Left ventricle myocardium inferior (tissue), 1 donor: Measurements from ENCODE around the gene NECTIN2. TPM values are rescaled to one million over a fixed set of nuclear protein-coding genes. Genes with fewer than 3 reads are reported as not detected.
A peak's percentile ranks its signal among the peaks of the same experiment; 100 is the strongest.

Experiments used
- DNase-seq: peaks from one replicate; pipeline ENCODE4 v3.0.0-alpha.2; 2020
- H3K27ac ChIP-seq: fragments of 200-600 bp; replicated peaks from 2 replicates; pipeline ENCODE4 v1.8.0; 2021
- H3K27me3 ChIP-seq: fragments of 200-600 bp; 2 replicates; pipeline ENCODE4 v1.8.0; 2021; ENCODE audit warnings: low read depth
- H3K36me3 ChIP-seq: fragments of 200-600 bp; 2 replicates; pipeline ENCODE4 v1.8.0; 2021
- H3K4me1 ChIP-seq: fragments of 200-600 bp; 2 replicates; pipeline ENCODE4 v1.8.0; 2021
- H3K4me3 ChIP-seq: fragments of 200-600 bp; 2 replicates; pipeline ENCODE4 v1.8.0; 2021; ENCODE audit warnings: mild to moderate bottlenecking, moderate library complexity
- H3K9me3 ChIP-seq: fragments of 200-600 bp; replicated peaks from 2 replicates; pipeline ENCODE4 v1.8.0; 2021
- intact Hi-C: fragments of 100-400 bp; cut with micrococcal nuclease; formaldehyde crosslinking; loops from one replicate; pipeline ENCODE4 v1.11.0; 2022
- total RNA-seq: library from RNA; stranded (reverse); fragmentation: NEBNext Ultra II Directional; extraction: Animal tissue kit (Norgen Biotek cat#: 25700); gene quantifications from one replicate; pipeline ENCODE4 v1.2.1, GENCODE V29; 2021
- TF ChIP-seq, protein P1 (sequence below): fragments of 200-600 bp; IDR thresholded peaks from 2 replicates; pipeline ENCODE4 v1.8.0; 2021; ENCODE audit warnings: antibody characterized with exemption, mild to moderate bottlenecking, borderline replicate concordance
- donor health status: DM: no; HTN: yes; CAD: no; lungs with severe emphysema.

The NECTIN2 gene
- total RNA-seq, 1 donor from 2014 or later: 40.7 TPM

DNA sequence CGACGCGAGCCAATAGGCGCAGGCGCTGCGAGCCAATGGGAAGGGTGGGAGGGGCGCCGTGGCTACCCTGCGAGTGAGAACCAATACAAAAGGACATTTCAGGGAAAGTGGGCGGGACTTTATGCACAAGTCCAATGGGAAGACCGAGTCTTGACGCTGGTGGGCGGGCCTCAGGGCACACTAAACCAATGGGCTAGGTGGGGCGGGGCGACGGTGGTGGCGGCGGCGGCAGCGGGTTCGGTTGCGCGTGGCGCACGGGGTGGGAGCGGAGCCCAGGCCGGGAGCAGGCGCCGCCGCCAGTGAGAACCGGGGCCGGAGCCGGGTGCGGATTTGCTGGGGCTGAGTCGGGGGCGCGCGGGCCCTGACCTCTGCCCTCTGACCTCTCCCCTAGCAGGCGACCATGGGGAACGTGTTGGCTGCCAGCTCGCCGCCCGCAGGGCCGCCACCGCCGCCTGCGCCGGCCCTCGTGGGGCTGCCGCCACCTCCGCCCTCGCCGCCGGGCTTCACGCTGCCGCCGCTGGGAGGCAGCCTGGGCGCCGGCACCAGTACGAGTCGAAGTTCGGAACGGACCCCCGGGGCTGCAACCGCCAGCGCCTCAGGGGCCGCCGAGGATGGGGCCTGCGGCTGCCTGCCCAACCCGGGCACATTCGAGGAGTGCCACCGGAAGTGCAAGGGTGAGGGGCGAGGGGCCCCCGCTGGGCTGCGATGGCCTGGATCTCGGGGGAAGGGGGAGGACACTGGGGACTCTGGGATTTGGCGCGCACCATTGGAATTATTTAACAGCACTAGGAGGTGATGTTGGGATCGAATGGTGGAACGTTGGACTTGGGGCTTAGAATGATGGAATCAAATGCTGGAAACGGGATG lies 45.2 kb downstream of the NECTIN2 start, which contains the start of gene TOMM40:
TSS of gene TOMM40 (plus strand) at position 239 of the 867 bp plus-strand sequence. CDS start at position 401, 162 bp downstream.
- peaks cover 39% of the 10 kb centered on the region for H3K4me1 ChIP-seq
- no peaks in the 10 kb centered on the region for H3K27me3 ChIP-seq
- DNase-seq: peak; percentile 100
- H3K4me3 ChIP-seq: peak within 1 kb of the TSS; percentile 86
- H3K9me3 ChIP-seq: no peaks in the 10 kb centered on the region
- intact Hi-C loops: no loop called here
- TF ChIP-seq, protein P1, sequence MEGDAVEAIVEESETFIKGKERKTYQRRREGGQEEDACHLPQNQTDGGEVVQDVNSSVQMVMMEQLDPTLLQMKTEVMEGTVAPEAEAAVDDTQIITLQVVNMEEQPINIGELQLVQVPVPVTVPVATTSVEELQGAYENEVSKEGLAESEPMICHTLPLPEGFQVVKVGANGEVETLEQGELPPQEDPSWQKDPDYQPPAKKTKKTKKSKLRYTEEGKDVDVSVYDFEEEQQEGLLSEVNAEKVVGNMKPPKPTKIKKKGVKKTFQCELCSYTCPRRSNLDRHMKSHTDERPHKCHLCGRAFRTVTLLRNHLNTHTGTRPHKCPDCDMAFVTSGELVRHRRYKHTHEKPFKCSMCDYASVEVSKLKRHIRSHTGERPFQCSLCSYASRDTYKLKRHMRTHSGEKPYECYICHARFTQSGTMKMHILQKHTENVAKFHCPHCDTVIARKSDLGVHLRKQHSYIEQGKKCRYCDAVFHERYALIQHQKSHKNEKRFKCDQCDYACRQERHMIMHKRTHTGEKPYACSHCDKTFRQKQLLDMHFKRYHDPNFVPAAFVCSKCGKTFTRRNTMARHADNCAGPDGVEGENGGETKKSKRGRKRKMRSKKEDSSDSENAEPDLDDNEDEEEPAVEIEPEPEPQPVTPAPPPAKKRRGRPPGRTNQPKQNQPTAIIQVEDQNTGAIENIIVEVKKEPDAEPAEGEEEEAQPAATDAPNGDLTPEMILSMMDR: peak; percentile 12
- H3K36me3 ChIP-seq: peaks cover 54% of the 10 kb centered on the region
- H3K27ac ChIP-seq: peak within 1 kb of the TSS; percentile 97

DNA sequence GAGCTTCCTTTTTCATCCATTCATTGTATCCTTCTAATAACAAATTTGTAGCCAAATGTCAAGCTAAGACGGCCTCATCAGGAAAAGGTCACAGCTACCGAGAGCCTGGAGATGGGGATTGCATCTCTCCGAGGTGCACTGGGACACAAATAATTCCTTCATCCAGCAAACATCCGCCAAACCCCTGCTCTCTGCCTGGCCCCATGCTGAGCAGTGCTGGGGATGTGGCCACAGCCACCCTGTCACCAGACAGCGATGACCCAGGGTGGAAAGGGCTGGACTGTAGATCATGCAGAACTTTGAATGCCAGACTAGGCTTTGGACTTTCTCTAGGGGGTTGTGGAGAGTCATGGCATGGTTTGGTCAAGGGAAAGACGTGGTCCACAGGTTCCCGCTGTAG lies 46.8 kb downstream of the NECTIN2 start:
- Histone ChIP-seq H3K27ac (no peak overlapping the region), H3K9me3 (no peaks in the 10 kb centered on the region), H3K36me3 (peaks cover 59% of the 10 kb centered on the region), H3K4me1 (peaks cover 39% of the 10 kb centered on the region), H3K4me3 (no peak overlapping the region), H3K27me3 (no peaks in the 10 kb centered on the region)
- intact Hi-C loops: no loop called here
- TF ChIP-seq, protein P1: no peak
- DNase-seq: no peak

GRCh38 chr19:44893332-44894051 lies 47.4 kb downstream of the NECTIN2 start:
- H3K27me3 ChIP-seq: no peaks in the 10 kb centered on the region
- H3K36me3 ChIP-seq: peaks cover 59% of the 10 kb centered on the region
- TF ChIP-seq, protein P1: no peak
- H3K4me3 ChIP-seq: no peak overlapping the region
- no peak overlapping the region for H3K27ac ChIP-seq
- peaks cover 39% of the 10 kb centered on the region for H3K4me1 ChIP-seq
- intact Hi-C loops: no loop called here
- no peaks in the 10 kb centered on the region for H3K9me3 ChIP-seq
- DNase-seq: no peak

GRCh38 chr19:44894052-44894400 lies 47.9 kb downstream of the NECTIN2 start:
- intact Hi-C loops: no loop called here
- TF ChIP-seq, protein P1: no peak
- H3K4me1 ChIP-seq: peaks cover 38% of the 10 kb centered on the region
- no peak for DNase-seq
- no peak overlapping the region for H3K4me3 ChIP-seq
- peaks cover 64% of the 10 kb centered on the region for H3K36me3 ChIP-seq
- no peak overlapping the region for H3K27ac ChIP-seq
- H3K27me3 ChIP-seq: no peaks in the 10 kb centered on the region
- H3K9me3 ChIP-seq: no peaks in the 10 kb centered on the region

- Histone ChIP-seq H3K27ac (no peak overlapping the region), H3K4me3 (no peak overlapping the region), H3K4me1 (peaks cover 29% of the 10 kb centered on the region), H3K27me3 (no peaks in the 10 kb centered on the region), H3K9me3 (no peaks in the 10 kb centered on the region), H3K36me3 (peaks cover 67% of the 10 kb centered on the region)
- TF ChIP-seq, protein P1: no peak
- intact Hi-C loops: no loop called here
- no peak for DNase-seq
Observed at GRCh38 chr19:44894946-44895345, 48.8 kb downstream of the NECTIN2 start.
